ENCODE data around the gene GCN1. TPM values are rescaled to one million over a fixed set of nuclear protein-coding genes. Genes with fewer than 3 reads are reported as not detected.
A peak's percentile ranks its signal among the peaks of the same experiment; 100 is the strongest.

GCN1 gene
- total and polyA plus RNA-seq, 2 of the 8 experiments (the other 6 are each of a cell fraction or from before 2014, with no cell fraction given): 61.4 to 133 TPM

GRCh38 chr12:120093592-120094355, 100.7 kb downstream of the GCN1 start (continued):
- TF ChIP-seq SRF (IDR thresholded peaks at IDR 0.05; ENCODE audit: low read depth, low read length) (peak; percentile 46; the same call in 1 of the 2 replicates), HDAC2 (IDR thresholded peaks at IDR 0.05; ENCODE audit: borderline replicate concordance in 1 of 2, low read depth in 2 of 2, low read length in 2 of 2) (peak in 1 of 2 experiments; percentile 42; a peak in 1 of 4 replicates), NANOG (IDR thresholded peaks at IDR 0.05; ENCODE audit: insufficient read depth, low read depth, low read length, poor library complexity, severe bottlenecking) (no peak), CTBP2 (IDR thresholded peaks at IDR 0.05; ENCODE audit: borderline replicate concordance, insufficient read depth, insufficient read length, low read length) (peak; percentile 96), PHF8 (conservative IDR thresholded peaks at IDR 0.05; ENCODE audit: low read depth, low read length) (no peak), E2F6 (IDR thresholded peaks at IDR 0.05) (0 out of 2 replicates have a peak, but pooled peaks have one; percentile 33), SAP30 (IDR thresholded peaks at IDR 0.05; ENCODE audit: insufficient read depth, insufficient replicate concordance, low read length) (no peak), SIRT6 (IDR thresholded peaks at IDR 0.05; ENCODE audit: low read length) (no peak), EGR1 (IDR thresholded peaks at IDR 0.05; ENCODE audit: borderline replicate concordance, low read depth, low read length) (peak; percentile 89), TAF1 (IDR thresholded peaks at IDR 0.05; ENCODE audit: low read depth, low read length) (0 out of 2 replicates have a peak, but pooled peaks have one; percentile 23), TEAD4 (IDR thresholded peaks at IDR 0.05; ENCODE audit: low read depth, low read length) (no peak), RBBP5 (IDR thresholded peaks at IDR 0.05; ENCODE audit: borderline replicate concordance, low read depth, low read length) (peak; percentile 65; the same call in 1 of the 2 replicates), RXRA (IDR thresholded peaks at IDR 0.05; ENCODE audit: insufficient read depth, low read depth, low read length) (no peak), TCF12 (IDR thresholded peaks at IDR 0.05; ENCODE audit: low read depth, low read length) (0 out of 2 replicates have a peak, but pooled peaks have one; percentile 15)

Measured in H1 (cell line).